Right atrium auricular region (tissue), 2 donors: ENCODE measurements around the gene DDX46. TPM values are rescaled to one million over a fixed set of nuclear protein-coding genes. Genes with fewer than 3 reads are reported as not detected.
"Not testable (repeated sequence)": the region's sequence is repeated elsewhere in the genome, so short reads cannot be mapped to it uniquely, and the experiment has no call there.

Source experiments
- DNase-seq: peaks from one replicate; pipeline ENCODE4 v3.0.0-alpha.2; 2019; ENCODE audit warnings: low spot score
- H3K27ac ChIP-seq, 2 donors: fragments of 200-600 bp; sonication (generic); 1 replicate in 1 of 2; 2 replicates in 1 of 2; pipeline ENCODE4 v1.5.1; 2016 to 2019
- H3K27me3 ChIP-seq, 2 donors: fragments of 200-600 bp; sonication (generic); one replicate each; pipeline versions ENCODE4 v1.5.1 to v1.6.0; 2017 to 2019
- H3K36me3 ChIP-seq: fragments of 200-600 bp; sonication (generic); one replicate; pipeline ENCODE4 v1.5.1; 2016
- H3K4me1 ChIP-seq, 2 donors: fragments of 200-600 bp; sonication (generic); one replicate each; pipeline versions ENCODE4 v1.5.1 to v1.6.0; 2017 to 2019
- H3K4me3 ChIP-seq, 2 donors: fragments of 200-600 bp; sonication (generic); 1 replicate in 1 of 2; 2 replicates in 1 of 2; pipeline ENCODE4 v1.5.1; 2017 to 2019; ENCODE audit warnings: mild to moderate bottlenecking in 1 of 2, moderate library complexity in 1 of 2
- H3K9me3 ChIP-seq, 2 donors: fragments of 200-600 bp; sonication (generic); one replicate each; pipeline ENCODE4 v1.5.1; 2019
- CTCF ChIP-seq, 2 donors: fragments of 200-600 bp; sonication (generic); IDR thresholded peaks; one replicate each; pipeline ENCODE4 v1.5.1; 2019; ENCODE audit warnings: antibody characterized with exemption in 2 of 2
- total RNA-seq, 2 donors: library from RNA; depleted of rRNA; stranded (reverse); fragments of >200 nt; gene quantifications; one replicate each; pipeline ENCODE4 v1.1.0, GENCODE V29; 2016

Gene DDX46
- total RNA-seq: 10 to 100 TPM; 12.2 to 13.4 TPM

- Histone ChIP-seq H3K36me3 (no peaks in the 10 kb centered on the region), H3K4me3 (peak within 1 kb of the TSS; percentile 71 to 97), H3K27me3 (no peaks in the 10 kb centered on the region), H3K9me3 (no peaks in the 10 kb centered on the region), H3K4me1 (peaks cover 0 to 23% of the 10 kb centered on the region in 2 donors), H3K27ac (peak within 1 kb of the TSS; percentile 57 to 76)
- DNase-seq: peak; percentile 93
- TF ChIP-seq CTCF (IDR thresholded peaks at IDR 0.05): peak; percentile 56 to 89
These were observed at the start of gene DDX46 for GRCh38 chr5:134758504-134759341. TSS of gene DDX46 (plus strand) at chr5:134758779. CDS start at chr5:134758939, 160 bp downstream.

- H3K36me3 ChIP-seq: peaks cover 74% of the 10 kb centered on the region
- TF ChIP-seq CTCF (IDR thresholded peaks at IDR 0.05): no peak
- H3K4me3 ChIP-seq: no peak overlapping the region
- H3K4me1 ChIP-seq: no peaks in the 10 kb centered on the region
- no peaks in the 10 kb centered on the region for H3K27me3 ChIP-seq
- no peak for DNase-seq
- no peak overlapping the region for H3K27ac ChIP-seq
- no peaks in the 10 kb centered on the region for H3K9me3 ChIP-seq
These were observed 44.5 kb upstream of the DDX46 start for GRCh38 chr5:134714120-134714519.

GRCh38 chr5:134714541-134714940 lies 44.0 kb upstream of the DDX46 start:
- no peaks in the 10 kb centered on the region for H3K4me1 ChIP-seq
- no peak overlapping the region for H3K4me3 ChIP-seq
- no peak for DNase-seq
- peaks cover 74% of the 10 kb centered on the region for H3K36me3 ChIP-seq
- no peak overlapping the region for H3K27ac ChIP-seq
- no peak for TF ChIP-seq CTCF (IDR thresholded peaks at IDR 0.05)
- H3K9me3 ChIP-seq: no peaks in the 10 kb centered on the region
- H3K27me3 ChIP-seq: no peaks in the 10 kb centered on the region

- peaks cover 73% of the 10 kb centered on the region for H3K36me3 ChIP-seq
These were observed 43.1 kb upstream of the DDX46 start for GRCh38 chr5:134715466-134715865.

GRCh38 chr5:134724872-134725271 lies 33.7 kb upstream of the DDX46 start:
- no peak for TF ChIP-seq CTCF (IDR thresholded peaks at IDR 0.05)
- no peaks in the 10 kb centered on the region for H3K27me3 ChIP-seq
- H3K9me3 ChIP-seq: no peaks in the 10 kb centered on the region
- no peaks in the 10 kb centered on the region for H3K4me1 ChIP-seq
- H3K27ac ChIP-seq: no peak overlapping the region
- H3K36me3 ChIP-seq: peaks cover 53% of the 10 kb centered on the region
- no peak for DNase-seq
- no peak overlapping the region for H3K4me3 ChIP-seq

More at GRCh38 chr5:134715466-134715865, 43.1 kb upstream of the DDX46 start:
- not testable (repeated sequence) for H3K4me1 ChIP-seq, H3K27me3 ChIP-seq, H3K9me3 ChIP-seq, DNase-seq, H3K4me3 ChIP-seq, H3K27ac ChIP-seq

GRCh38 chr5:134732819-134733218 lies 25.8 kb upstream of the DDX46 start:
- H3K4me1 ChIP-seq: no peaks in the 10 kb centered on the region
- no peak for TF ChIP-seq CTCF (IDR thresholded peaks at IDR 0.05)
- no peak for DNase-seq
- H3K27me3 ChIP-seq: no peaks in the 10 kb centered on the region
- no peak overlapping the region for H3K27ac ChIP-seq
- no peaks in the 10 kb centered on the region for H3K9me3 ChIP-seq
- H3K4me3 ChIP-seq: no peak overlapping the region
- no peaks in the 10 kb centered on the region for H3K36me3 ChIP-seq
